ENCODE measurements around the gene TBC1D19.

DNA sequence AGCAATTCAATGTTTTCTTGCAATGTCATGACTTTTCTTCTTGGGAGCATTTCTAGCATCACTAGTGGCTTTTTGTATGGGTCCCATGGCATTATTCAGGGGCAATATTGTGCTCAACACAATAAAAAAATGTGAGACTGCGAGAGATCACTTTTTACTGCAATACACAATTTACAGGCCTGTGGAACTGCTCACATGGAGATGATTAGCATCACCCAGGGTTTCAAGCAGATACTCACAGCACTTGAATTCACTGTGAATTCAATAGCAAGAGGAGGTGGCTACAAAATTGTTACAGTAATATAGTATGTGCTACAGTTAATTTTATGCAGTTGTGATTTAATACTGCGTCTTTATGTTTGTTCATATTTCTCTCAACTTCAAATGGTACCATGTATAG is 50.4 kb downstream of the TBC1D19 start:
- no peak for TF ChIP-seq EZH2 (IDR thresholded peaks at IDR 0.05; ENCODE audit: insufficient read depth, poor library complexity, severe bottlenecking)
- no peak for TF ChIP-seq EZH2phosphoT487 (IDR thresholded peaks at IDR 0.05; ENCODE audit: insufficient read depth, low read depth)
